Fibroblast of lung (primary cell): ENCODE measurements around the gene ZNF414.

Experiments
- CTCF ChIP-seq, 2 donors: IDR thresholded peaks in 1 of 2; conservative IDR thresholded peaks in 1 of 2; 1 replicate in 1 of 2; 2 replicates in 1 of 2; pipeline ENCODE4 v1.5.1; 2011 to 2012; ENCODE audit warnings: low read length in 2 of 2, control low read depth in 1 of 2, inconsistent platforms in 1 of 2, low read depth in 1 of 2, mild to moderate bottlenecking in 1 of 2
- EZH2 ChIP-seq: IDR thresholded peaks from 2 replicates; pipeline ENCODE4 v1.5.1; 2012; ENCODE audit warnings: low read length, control low read depth, mild to moderate bottlenecking; ENCODE audit errors: missing control alignments

GRCh38 chr19:8519388-8519787 lies 5.4 kb upstream of the ZNF414 start:
- TF ChIP-seq CTCF (conservative IDR thresholded peaks at IDR 0.05 in 1 of 2, IDR thresholded peaks at IDR 0.05 in 1 of 2; ENCODE audit: low read depth in 1 of 2, low read length in 2 of 2) (no peak), EZH2 (no peak)
